ENCODE measurements around the gene WDFY1. TPM values are rescaled to one million over a fixed set of nuclear protein-coding genes. Genes with fewer than 3 reads are reported as not detected.
A peak's percentile ranks its signal among the peaks of the same experiment; 100 is the strongest.

WDFY1 gene
- total and polyA plus RNA-seq, 9 of the 15 experiments (the other 6 are each of a cell fraction or from before 2014, with no cell fraction given): 5.4 to 27.6 (median 17.5) TPM

GRCh38 chr2:223957092-223957851 is 12.1 kb upstream of the WDFY1 start, which contains the start of gene MRPL44 (continued):
- peak; percentile 42 for TF ChIP-seq GTF2B (IDR thresholded peaks at IDR 0.05; ENCODE audit: extremely low read depth, insufficient read length)
- 0 out of 2 replicates have a peak, but pooled peaks have one; percentile 18 for TF ChIP-seq ZNF740 (CRISPR knock-in tag; IDR thresholded peaks at IDR 0.05)
- no peak for TF ChIP-seq ZNF740 (tag; IDR thresholded peaks at IDR 0.05)
- no peak; the same call in 1 of the 2 replicates for TF ChIP-seq E2F1 (CRISPR knock-in tag; IDR thresholded peaks at IDR 0.05)
- peak in 1 of 2 experiments; percentile 76; a peak in 2 of 4 replicates for TF ChIP-seq HDAC1 (IDR thresholded peaks at IDR 0.05)
- TF ChIP-seq SNIP1 (IDR thresholded peaks at IDR 0.05; ENCODE audit: low read depth): no peak
- no peak for TF ChIP-seq ZNF41 (CRISPR knock-in tag; conservative IDR thresholded peaks at IDR 0.05)
- no peak for TF ChIP-seq BMI1 (IDR thresholded peaks at IDR 0.05; ENCODE audit: low read length)
- TF ChIP-seq FOXA1 (IDR thresholded peaks at IDR 0.05; ENCODE audit: borderline replicate concordance): no peak
- TF ChIP-seq EZH2 (IDR thresholded peaks at IDR 0.05; ENCODE audit: borderline replicate concordance, low read depth, low read length): no peak
- no peak for TF ChIP-seq DDX20 (tag; IDR thresholded peaks at IDR 0.05; ENCODE audit: low read depth)
- no peak for TF ChIP-seq CBX2 (IDR thresholded peaks at IDR 0.05; ENCODE audit: insufficient read depth, low read length, poor library complexity, severe bottlenecking)
- TF ChIP-seq FOS (IDR thresholded peaks at IDR 0.05; ENCODE audit: extremely low read depth, insufficient read length): no peak
- TF ChIP-seq ZNF384 (IDR thresholded peaks at IDR 0.05; ENCODE audit: low read depth, low read length): no peak
- TF ChIP-seq SMARCB1 (IDR thresholded peaks at IDR 0.05; ENCODE audit: insufficient read length, low read depth): no peak
- no peak for TF ChIP-seq MED1 (CRISPR knock-in tag; IDR thresholded peaks at IDR 0.05; ENCODE audit: borderline replicate concordance)
- TF ChIP-seq NCOR1 (IDR thresholded peaks at IDR 0.05): peak; percentile 30; the same call in 1 of the 2 replicates
- TF ChIP-seq FOXP4 (CRISPR knock-in tag; IDR thresholded peaks at IDR 0.05; ENCODE audit: borderline replicate concordance): no peak
- no peak for TF ChIP-seq MCM7 (IDR thresholded peaks at IDR 0.05)
- no peak for TF ChIP-seq ZBTB17 (CRISPR knock-in tag; IDR thresholded peaks at IDR 0.05)

Measured in K562 (cell line).